Measurements from ENCODE around the gene PSMC4.
"Not testable (repeated sequence)": the region's sequence is repeated elsewhere in the genome, so short reads cannot be mapped to it uniquely, and the experiment has no call there.

PSMC4 gene

DNA sequence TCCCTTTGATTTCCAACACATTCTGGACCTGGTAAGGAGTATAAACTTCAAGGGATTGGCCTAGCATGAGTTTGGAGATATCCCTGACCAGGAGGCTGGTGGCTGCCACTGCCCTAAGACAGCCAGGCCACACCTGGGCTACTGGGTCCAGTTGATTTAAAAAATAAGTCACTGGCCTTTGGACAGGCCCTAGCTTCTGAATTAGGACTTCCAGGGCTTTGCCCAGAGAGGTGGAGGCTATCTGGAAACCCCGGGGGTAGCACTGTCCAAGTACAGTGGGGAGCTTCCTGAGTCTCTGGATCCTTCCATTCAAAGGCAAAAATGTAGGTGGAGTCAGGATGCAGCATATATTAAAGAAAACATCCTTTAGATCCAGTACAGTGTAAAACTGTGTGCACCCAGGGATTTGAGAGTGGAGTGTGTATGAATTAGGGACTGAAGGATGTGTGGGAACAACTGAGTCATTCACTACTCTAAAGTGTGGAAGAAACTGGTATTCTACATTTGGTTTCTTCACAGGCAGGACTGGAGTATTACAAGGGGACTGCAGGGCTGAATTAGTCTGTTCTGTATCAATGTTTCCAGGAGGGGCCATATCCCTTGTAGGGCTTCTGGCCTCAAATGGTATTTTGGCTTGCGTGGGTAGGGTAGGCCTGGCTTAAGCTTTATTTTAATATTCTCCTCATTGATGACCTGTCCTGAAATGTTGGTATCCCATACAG lies 21.8 kb upstream of the PSMC4 start:
- no peak for DNase-seq

DNA sequence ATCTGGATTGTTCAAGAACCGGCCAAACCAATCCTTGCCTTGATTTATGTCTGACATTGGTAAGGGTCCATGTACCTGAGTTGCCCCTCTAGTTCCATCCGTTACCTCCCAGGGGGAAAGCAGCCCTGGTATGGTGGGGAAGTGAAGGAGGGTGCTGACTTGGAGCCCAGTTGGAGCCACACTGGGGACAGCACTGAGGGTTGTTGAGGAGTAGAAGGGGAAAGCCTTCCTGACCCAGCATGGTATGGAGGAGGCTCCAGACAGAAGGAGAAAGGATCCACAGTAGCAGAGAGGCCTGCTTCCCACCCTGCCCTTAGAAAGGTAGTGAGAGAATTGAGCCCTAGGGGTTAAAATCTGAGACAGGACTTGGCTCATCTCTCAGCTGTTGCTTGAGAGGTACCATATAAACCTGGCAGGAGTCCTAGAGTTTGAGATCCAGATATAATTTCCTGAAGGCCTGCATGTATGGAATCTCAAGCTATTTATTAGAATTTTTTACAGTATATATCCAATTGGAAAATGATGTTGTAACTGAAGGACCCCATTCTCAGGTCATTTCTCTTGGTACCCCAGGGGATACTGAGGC lies 19.8 kb upstream of the PSMC4 start:
- DNase-seq, result no peak

DNA sequence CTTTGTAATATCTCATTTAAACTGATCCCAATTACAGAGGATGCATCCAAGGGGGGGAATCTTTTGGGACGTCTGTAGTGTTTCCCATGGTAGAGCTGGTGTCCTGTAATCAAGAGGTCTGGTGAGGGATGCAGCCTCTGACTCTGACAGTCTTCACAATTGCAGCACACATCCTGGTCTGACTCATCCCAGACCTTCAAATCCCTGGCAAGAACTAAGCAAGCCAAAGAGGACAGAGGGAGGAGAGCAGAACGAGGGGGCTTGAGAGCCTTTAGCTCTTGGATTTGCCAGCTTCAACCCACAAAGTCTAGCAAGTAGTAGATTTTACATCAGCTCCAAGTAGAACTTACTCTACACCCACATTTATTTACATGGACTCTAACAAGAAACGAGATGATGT lies 19.3 kb upstream of the PSMC4 start:
- no peak for DNase-seq

DNA sequence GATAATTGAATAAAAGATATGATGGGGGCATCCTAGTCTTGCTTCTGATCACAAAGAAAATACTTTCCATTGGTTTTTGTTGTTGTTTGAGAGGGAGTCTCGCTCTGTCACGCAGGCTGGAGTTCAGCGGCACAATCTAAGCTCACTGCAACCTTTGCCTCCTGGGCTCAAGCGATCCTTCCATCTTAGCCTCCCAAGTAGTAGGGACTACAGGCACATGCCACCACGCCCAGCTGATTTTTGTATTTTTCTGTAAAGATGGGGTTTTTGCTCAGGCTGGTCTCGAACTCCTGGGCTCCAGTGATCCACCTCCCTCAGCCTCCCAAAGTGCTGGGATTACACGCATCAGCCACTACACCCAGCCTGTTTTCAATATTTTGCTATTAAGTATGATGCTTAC lies 17.1 kb upstream of the PSMC4 start:
- DNase-seq, result no peak

DNA sequence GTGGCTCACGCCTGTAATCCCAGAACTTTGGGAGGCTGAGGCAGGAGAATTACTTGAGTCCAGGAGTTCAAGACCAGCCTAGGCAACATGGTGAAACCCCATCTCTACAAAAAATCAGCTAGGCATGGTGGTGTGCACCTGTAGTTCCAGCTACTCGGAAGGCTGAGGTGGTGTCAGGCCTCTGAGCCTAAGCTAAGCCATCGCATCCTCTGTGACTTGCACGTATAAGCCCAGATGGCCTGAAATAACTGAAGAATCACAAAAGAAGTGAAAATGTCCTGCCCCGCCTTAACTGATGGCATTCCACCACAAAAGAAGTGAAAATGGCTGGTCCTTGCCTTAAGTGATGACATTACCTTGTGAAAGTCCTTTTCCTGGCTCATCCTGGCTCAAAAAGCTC lies 13.1 kb upstream of the PSMC4 start:
- not testable (repeated sequence) for DNase-seq

DNA sequence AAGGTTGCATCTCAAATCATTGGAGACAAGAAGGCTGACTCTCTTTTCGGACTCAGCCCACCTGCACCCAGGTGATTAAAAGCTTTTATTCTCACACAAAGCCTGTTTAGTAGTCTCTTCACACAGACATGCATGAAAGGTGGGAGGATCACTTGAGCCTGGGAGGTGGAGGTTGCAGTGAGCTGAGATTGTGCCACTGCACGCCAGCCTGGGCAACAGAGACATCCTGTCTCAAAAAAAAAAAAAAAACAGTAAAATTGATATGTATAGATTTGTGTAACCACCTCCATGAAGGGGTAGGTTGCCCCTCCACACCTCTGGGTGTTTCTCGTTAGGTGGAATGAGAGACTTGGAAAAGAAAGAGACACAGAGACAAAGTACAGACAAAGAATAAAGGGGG lies 12.0 kb upstream of the PSMC4 start:
- not testable (repeated sequence) for DNase-seq

DNA sequence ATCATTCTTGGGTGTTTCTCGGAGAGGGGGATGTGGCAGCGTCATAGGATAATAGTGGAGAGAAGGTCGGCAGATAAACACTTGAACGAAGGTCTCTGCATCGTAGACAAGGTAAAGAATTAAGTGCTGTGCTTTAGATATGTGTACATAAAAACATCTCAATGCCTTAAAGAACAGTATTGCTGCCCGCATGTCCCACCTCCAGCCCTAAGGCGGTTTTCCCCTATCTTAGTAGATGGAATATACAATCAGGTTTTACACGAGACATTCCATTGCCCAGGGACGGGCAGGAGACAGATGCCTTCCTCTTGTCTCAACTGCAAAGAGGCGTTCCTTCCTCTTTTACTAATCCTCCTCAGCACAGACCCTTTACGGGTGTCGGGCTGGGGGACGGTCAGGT lies 11.6 kb upstream of the PSMC4 start:
- DNase-seq, result not testable (repeated sequence)

DNA sequence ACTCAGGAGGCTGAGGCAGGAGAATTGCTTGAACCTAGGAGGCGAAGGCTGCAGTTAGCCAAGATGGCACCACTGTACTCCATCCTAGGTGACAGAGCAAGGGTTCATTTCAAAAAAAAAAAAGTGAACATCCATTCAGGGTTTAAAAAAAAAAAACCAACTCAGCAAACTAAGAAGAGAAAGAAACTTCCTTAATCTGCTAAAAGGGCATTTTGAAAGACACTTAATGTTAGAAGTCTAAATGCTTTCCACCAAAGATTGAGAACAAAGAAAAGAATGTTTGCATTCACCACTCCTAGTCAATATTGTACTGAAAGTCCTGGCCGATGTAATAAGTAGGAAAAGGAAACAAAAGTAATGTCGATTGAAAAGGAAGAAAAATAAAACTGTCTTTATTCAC lies 7.1 kb upstream of the PSMC4 start:
- no peak for DNase-seq

DNA sequence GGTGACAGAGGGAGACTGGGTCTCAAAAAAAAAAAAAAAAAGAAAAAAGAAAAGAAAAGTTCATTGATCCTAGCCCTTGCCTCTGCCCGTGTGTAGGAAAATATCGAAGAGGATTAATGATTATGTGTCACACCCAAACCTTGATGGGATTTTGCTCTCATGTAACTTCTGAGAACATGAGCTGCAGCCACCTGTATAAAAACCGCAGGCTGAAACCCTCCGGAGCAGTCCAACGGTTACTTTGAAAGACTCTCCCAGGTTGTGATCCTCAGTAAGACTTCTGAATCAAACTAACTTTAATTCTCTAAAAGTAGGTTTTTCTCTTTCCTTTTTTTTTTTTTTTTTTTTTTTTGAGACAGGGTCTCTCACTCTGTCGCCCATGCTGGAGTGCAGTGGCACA lies 4.3 kb upstream of the PSMC4 start:
- DNase-seq, result no peak

DNA sequence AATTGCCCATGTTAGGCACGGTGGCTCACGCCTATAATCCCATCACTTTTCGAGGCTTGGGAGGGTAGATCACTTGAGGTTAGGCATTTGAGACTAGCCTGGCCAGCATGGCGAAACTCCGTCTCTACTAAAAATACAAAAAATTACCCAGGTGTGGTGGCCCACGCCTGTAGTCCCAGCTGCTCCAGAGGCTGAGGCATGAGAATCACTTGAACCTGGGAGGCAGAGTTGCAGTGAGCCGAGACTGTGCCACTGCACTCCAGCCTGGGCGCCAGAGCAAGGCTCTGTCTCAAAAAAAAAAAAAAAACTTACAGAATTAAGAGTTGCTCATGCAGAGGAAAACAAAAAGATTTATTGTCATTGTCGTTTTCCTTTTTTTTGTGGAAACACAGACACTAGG lies 3.4 kb upstream of the PSMC4 start:
- DNase-seq, result no peak

DNA sequence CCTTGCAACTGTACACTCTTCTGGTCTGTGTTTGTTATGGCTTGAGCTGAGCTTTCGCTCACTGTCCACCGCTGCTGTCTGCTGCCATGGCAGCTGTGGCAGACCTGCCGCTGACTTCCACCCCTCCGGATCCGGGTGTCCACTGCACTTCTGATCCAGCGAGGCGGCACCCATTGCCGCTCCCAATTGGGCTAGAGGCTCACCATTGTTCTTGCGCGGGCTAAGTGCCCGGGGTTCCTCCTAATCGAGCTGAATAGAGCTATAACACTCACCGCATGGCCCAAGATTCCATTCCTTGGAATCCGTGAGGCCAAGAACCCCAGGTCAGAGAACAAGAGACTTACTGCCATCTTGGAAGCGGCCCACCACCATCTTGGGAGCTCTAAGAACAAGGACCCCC lies 2.2 kb upstream of the PSMC4 start:
- DNase-seq, result no peak

DNA sequence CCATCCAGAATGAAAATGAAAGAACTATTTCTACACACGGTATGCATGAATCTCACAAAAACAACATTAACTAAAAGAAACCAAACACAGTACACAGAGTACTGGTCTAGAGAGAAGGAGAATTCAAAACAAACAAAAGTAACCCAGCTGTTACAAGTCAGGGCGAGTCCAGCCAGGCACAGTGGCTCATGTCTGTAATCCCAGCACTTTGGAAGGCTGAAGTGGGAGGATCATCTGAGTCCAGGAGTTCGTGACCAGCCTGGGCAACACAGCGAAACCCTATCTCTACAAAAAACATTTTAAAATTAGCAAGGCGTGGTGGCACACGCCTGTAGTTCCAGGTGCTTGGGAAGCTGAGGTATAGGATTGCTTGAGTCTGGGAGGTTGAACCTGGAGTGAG lies 1.7 kb upstream of the PSMC4 start:
- no peak for DNase-seq

DNA sequence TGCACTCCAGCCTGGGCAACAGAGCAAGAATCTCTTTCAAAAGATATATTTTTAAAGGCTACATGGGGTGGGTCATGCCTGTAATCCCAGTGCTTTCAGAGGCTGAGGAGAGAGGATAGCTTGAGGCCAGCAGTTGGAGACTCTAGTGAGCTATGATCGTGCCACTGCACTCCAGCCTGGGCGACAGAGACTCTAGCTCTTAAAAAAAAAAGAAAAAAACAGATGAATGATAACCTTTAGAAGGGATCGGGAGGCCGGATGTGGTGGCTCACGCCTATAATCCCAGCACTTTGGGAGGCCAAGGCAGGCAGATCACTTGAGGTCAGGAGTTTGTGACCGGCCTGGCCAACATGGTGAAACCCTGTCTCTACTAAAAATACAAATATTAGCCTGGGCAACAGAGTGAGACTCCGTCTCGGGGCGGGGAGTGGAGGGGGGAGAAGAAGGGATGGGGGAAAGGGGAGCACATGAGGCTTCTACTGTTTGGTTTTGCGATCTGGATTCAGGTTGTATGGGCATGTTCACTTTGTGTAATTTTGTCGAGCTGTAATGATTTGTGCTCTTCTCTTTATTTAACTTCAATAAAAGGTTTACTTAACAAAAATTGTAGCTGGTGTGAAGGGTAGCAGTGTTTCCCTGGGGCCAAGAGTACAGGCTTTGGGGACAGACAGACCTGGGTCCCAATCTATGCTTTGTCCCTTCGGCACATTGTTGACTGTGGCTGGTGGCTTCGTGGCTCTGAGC lies 1.1 kb upstream of the PSMC4 start:
- DNase-seq, result no peak

DNA sequence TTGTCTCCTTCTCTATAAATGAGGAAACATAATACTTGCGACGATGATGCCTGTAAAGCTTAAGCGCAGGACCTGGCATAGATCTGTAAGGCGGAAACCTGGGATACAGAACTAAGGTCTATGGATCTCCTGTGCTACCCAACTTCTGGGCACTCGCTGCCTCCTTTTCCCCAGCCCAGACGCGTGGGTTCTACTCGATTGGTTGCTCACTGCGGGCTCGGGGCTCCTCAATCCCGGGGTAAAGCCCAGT lies 615 bp upstream of the PSMC4 start:
- peak; percentile 74 for DNase-seq

DNA sequence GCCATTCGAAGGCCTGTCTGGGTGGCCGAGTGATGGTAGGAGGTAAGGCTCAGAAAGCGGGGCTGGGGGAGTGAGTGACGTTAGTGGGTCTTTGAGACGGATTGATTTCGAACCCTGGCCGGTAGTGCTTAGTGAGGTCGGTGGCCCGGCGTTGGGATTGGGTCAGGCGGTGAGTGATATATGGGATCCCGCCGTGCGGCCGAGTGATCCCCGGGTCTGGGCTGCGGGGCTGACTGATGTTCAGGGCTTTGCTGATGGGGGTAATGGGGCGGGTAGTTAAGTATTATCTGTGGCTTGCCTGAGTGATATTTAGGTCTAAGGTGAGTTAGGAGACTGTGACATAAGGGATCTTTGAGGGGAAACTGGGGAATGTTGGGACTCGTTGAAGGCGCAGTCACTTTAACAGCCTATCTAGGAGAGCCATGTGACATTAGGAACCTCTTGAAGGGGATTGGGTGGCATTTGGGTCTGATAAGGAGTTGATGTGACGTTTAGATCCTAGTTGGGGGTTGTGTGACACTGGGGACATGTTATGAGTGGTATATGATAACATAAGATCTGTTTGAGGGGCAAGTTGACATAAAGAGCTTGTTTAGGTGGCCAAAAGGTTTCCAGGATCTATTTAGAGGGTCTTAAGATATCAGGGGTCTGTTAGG lies 543 bp downstream of the PSMC4 start:
- no peak for DNase-seq

DNA sequence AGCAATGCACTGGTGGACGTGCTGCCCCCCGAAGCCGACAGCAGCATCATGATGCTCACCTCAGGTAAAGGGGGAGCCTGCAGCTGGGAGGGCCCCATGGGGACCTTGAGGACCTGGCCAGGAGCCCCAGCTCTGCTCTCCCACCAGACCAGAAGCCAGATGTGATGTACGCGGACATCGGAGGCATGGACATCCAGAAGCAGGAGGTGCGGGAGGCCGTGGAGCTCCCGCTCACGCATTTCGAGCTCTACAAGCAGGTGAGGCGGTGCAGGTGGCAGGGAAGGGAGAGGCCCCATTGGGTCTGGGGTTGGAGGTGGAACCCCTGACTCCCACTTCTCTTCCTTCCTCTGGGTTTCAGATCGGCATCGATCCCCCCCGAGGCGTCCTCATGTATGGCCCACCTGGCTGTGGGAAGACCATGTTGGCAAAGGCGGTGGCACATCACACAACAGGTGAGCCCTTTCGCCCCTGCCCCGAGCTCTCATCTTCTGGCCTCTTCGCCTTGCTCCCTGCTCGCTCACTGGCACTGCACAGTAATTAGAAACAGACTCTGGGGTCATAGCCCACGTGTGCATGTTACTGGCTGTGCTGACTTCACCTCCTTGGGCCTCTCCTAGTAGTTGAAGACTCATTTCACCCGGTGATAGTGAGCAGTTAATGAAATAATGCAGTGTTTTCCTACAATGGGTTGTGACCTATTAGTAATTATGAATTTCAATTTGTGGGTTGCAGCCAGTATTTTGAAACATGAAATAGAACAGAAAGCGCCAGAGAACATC lies 3.6 kb downstream of the PSMC4 start:
- DNase-seq, result no peak

DNA sequence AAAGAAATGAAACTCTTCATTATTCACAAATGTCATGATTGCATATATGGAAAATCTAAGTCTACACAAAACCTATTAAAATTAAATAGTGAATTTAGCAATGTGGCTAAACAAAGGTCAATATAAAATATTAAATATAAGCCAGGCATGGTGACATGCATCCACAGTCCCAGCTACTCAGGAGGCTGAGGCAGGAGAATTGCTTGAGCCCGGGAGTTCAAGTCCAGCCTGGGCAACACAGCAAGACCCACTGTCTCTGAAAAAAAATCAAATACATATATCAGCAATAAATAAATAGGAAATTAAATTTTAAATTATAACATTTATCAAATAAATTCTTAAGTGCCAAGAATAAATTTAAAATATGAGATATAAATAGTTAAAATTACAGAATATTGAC lies 11.9 kb downstream of the PSMC4 start:
- no peak for DNase-seq

DNA sequence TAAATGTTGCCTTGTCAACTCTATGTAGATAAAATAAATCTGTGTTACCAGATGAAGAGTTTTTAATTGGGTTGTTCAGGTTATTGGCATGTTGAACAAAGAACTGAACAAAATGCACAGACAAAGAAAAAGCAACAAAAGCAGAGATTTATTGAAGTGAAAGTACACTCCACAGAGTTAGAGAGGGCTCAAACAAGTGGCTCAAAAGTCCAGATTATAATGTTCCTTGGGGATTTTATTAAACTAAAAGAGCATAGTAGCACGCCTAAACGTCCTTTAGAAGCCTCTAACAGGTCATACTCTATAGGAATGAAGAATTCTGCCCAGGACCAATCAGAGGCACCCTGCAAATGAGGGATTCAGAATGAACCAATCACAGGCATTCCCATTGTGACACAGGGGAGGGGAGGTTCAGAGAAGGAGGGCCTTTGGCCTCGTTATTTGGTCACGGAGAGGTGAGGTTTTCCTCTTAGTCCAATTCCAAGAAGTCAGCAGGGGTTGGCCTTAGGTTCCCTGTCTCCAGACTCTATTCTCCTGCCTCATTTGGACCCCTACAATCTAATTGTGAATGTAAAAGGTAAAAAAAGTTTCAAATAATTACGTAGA lies 12.8 kb downstream of the PSMC4 start:
- no peak for DNase-seq

DNA sequence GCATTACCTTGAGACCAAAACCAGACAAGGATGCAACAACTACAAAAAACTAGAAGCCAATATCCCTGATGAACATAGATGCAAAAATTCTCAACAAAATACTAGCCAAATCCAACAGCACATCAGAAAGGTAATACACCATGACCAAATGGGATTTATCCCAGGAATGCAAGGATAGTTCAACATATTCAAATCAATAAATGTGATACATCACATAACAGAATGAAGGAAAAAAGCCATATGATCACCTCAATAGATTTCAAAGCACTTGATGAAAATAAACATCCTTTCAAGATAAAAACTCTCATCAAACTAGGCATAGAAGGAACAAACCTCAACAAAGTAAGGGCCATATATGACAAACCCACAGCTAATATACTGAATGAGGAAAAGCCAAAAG lies 15.7 kb downstream of the PSMC4 start:
- no peak for DNase-seq

DNA sequence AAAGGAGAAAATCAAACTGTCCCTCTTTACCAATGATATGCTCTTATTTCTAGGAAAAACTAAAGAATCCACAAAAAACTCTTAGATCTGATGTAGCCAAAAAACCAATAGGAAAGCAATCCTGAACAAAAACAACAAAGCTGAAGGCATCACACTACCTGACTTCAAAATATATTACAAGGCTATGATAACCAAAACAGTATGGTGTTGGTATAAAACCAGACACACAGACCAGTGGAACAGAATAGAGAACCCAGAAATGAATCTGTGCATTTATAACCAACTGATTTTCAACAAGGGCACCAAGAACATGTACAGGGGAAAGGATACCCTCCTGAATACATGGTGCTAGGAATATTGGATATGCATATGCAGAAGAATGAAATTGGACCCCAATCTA lies 16.2 kb downstream of the PSMC4 start:
- DNase-seq, result no peak

DNA sequence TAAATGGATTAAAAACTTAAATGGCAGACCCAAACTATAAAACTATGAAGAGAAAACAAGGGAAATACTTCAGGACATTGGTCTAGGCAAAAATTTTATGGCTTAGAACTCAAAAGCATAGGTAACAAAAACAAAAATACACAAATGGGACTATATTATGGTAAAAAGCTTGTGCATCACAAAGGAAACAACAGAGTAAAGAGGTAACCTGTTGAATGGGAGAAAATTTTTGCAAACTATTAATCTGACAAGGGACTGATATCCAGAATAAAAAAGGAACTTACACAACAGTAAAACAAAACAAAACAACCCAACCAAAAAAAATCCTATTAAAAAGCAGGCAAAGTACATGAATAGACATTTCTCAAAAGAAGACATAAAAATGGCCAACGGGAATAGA lies 16.6 kb downstream of the PSMC4 start:
- DNase-seq, result no peak

DNA sequence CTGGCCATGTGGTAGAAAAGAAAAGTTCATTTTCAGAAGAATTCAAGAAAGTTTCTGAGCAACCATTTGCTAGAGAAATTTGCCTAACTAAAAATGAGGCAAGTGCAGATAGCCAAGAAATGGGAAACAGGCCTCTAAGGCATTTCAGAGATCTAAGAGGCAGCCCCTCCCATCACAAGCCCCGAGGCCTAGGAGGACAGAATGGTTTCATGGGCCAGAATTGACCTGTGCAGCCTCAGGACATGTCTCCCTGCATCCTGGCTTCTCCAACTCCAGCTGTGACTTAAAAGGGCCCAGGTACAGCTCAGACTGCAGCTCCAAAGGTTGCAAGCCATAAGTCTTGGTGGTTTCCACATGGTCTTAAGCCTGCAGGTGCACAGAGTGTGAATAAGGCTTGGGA lies 22.6 kb downstream of the PSMC4 start:
- DNase-seq, result no peak

DNA sequence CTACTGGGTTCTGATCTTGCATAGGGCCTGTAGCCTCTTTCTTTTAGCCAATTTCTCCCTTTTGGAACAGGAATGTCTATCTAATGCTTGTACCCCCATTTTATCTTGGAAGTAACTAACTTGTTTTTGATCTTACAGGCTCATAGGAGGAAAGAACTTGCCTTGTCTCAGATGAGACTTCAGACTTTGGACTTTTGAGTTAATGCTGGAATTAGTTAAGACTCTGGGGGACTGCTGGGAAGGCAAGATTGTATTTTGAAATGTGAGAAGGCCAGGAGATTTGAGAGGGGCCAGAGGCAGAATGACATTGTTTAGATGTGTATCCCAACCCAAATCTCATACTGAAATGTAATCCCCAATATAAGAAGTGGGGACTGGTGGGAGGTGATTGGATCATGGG lies 23.4 kb downstream of the PSMC4 start:
- DNase-seq, result no peak
